Skin of body (tissue), 2 donors: Measurements from ENCODE around the gene DCLK2. TPM values are rescaled to one million over a fixed set of nuclear protein-coding genes. Genes with fewer than 3 reads are reported as not detected.

Source experiments
- small RNA-seq: library from RNA; depleted of rRNA; stranded (forward); fragments of <200 nt; gene quantifications from one replicate; pipeline ENCODE3, GENCODE V24; 2014; ENCODE audit warnings: low replicate concordance
- total RNA-seq: library from RNA; depleted of rRNA; stranded (reverse); fragments of >200 nt; gene quantifications from one replicate; pipeline ENCODE4 v1.2.3, GENCODE V29; 2014

DCLK2 gene
- total RNA-seq, 1 donor from 2014 or later, result 11.7 TPM

Small RNA genes lying within 50 kb of the gene (small RNA-seq; reads per million reads assigned to genes)
- gene RNU7-194P, result not detected
